ENCODE measurements around the gene VPS26C. TPM values are rescaled to one million over a fixed set of nuclear protein-coding genes. Genes with fewer than 3 reads are reported as not detected.

The VPS26C gene
- total RNA-seq, 1 experiment from 2014 or later, result 62.8 TPM

DNA sequence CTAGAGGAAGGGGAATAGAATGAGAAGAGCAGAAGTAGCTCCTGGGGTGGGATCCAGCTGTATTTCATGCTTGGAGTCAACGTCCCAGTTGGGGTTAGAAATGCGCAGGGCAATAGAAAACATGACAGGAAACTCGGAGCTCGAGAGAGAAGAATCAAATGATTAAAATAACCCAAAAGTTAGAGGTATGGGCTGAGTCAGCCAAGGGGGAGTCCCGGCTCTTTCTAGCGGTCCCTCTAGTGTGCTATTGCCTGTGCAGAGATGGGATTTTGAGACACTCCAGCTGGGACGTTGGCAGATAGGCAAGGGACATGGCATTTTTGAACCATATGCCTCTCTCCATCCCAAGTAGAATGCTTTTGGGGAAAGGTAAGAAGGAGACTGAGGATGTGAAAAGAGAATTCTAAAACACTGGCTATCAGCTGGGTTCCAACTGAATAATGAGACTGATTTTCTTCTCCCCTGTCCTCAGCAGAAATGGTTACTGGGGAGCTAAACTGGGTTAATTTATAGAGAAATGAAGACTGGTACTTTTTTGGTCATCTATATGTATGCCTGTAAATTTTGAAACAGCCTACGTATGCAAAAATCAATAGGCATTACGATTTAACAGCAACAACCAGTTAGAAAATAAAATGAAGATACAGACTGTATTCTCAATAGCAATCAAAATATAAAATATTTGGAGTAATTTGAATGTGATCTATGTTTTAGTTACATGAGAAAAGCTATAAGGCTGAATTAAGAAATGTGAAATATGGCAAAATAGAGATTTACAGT is 7.0 kb upstream of the VPS26C start:
- no peak for TF ChIP-seq ZNF121 (CRISPR knock-in tag; IDR thresholded peaks at IDR 0.05)
- peak overlapping the region; percentile 53 for H3K4me3 Mint-ChIP-seq
- POLR2A ChIA-PET, result no interaction called here
- CTCF ChIA-PET, result interaction anchor here (0.9 kb wide), 1 partner anchor 227 kb away, joined by 3 read pairs; no protein-coding TSS in a partner anchor
- DNase-seq (ENCODE audit: low spot score) (no peak), ATAC-seq (peak; percentile 31)
- H3K27me3 Mint-ChIP-seq (ENCODE audit: low read depth), result no peaks in the 10 kb centered on the region
- peaks cover 4% of the 10 kb centered on the region for H3K36me3 Mint-ChIP-seq
- H3K27ac Mint-ChIP-seq, result peak overlapping the region; percentile 95
- H3K4me1 Mint-ChIP-seq, result peaks cover 30% of the 10 kb centered on the region
- peaks cover 15% of the 10 kb centered on the region for H3K9me3 Mint-ChIP-seq

GRCh38 chr21:37273440-37273839 is 6.3 kb upstream of the VPS26C start:
- CTCF ChIA-PET, result interaction anchor here (0.6 to 0.9 kb wide), 3 partner anchors 159 to 336 kb away, joined by 3 read pairs; no protein-coding TSS in a partner anchor
- H3K27ac Mint-ChIP-seq, result peak overlapping the region; percentile 95
- H3K27me3 Mint-ChIP-seq (ENCODE audit: low read depth), result no peaks in the 10 kb centered on the region
- TF ChIP-seq STAT6 (CRISPR knock-in tag; conservative IDR thresholded peaks at IDR 0.05; ENCODE audit: low read depth), result no peak
- TF ChIP-seq ZNF219 (CRISPR knock-in tag; IDR thresholded peaks at IDR 0.05; ENCODE audit: borderline replicate concordance), result no peak
- TF ChIP-seq E2F1 (CRISPR knock-in tag; IDR thresholded peaks at IDR 0.05), result no peak
- TF ChIP-seq, protein P1, sequence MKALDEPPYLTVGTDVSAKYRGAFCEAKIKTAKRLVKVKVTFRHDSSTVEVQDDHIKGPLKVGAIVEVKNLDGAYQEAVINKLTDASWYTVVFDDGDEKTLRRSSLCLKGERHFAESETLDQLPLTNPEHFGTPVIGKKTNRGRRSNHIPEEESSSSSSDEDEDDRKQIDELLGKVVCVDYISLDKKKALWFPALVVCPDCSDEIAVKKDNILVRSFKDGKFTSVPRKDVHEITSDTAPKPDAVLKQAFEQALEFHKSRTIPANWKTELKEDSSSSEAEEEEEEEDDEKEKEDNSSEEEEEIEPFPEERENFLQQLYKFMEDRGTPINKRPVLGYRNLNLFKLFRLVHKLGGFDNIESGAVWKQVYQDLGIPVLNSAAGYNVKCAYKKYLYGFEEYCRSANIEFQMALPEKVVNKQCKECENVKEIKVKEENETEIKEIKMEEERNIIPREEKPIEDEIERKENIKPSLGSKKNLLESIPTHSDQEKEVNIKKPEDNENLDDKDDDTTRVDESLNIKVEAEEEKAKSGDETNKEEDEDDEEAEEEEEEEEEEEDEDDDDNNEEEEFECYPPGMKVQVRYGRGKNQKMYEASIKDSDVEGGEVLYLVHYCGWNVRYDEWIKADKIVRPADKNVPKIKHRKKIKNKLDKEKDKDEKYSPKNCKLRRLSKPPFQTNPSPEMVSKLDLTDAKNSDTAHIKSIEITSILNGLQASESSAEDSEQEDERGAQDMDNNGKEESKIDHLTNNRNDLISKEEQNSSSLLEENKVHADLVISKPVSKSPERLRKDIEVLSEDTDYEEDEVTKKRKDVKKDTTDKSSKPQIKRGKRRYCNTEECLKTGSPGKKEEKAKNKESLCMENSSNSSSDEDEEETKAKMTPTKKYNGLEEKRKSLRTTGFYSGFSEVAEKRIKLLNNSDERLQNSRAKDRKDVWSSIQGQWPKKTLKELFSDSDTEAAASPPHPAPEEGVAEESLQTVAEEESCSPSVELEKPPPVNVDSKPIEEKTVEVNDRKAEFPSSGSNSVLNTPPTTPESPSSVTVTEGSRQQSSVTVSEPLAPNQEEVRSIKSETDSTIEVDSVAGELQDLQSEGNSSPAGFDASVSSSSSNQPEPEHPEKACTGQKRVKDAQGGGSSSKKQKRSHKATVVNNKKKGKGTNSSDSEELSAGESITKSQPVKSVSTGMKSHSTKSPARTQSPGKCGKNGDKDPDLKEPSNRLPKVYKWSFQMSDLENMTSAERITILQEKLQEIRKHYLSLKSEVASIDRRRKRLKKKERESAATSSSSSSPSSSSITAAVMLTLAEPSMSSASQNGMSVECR (CRISPR knock-in tag; IDR thresholded peaks at IDR 0.05; ENCODE audit: borderline replicate concordance), result no peak
- TF ChIP-seq TCF7 (CRISPR knock-in tag; IDR thresholded peaks at IDR 0.05; ENCODE audit: low read depth), result no peak
- TF ChIP-seq PRDM15 (CRISPR knock-in tag; IDR thresholded peaks at IDR 0.05), result no peak
- TF ChIP-seq, protein P2, sequence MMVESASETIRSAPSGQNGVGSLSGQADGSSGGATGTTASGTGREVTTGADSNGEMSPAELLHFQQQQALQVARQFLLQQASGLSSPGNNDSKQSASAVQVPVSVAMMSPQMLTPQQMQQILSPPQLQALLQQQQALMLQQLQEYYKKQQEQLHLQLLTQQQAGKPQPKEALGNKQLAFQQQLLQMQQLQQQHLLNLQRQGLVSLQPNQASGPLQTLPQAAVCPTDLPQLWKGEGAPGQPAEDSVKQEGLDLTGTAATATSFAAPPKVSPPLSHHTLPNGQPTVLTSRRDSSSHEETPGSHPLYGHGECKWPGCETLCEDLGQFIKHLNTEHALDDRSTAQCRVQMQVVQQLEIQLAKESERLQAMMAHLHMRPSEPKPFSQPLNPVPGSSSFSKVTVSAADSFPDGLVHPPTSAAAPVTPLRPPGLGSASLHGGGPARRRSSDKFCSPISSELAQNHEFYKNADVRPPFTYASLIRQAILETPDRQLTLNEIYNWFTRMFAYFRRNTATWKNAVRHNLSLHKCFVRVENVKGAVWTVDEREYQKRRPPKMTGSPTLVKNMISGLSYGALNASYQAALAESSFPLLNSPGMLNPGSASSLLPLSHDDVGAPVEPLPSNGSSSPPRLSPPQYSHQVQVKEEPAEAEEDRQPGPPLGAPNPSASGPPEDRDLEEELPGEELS (CRISPR knock-in tag; IDR thresholded peaks at IDR 0.05), result no peak
- peak; percentile 61 for ATAC-seq
- H3K4me3 Mint-ChIP-seq, result peak overlapping the region; percentile 53
- POLR2A ChIA-PET, result no interaction called here
- peaks cover 15% of the 10 kb centered on the region for H3K9me3 Mint-ChIP-seq
- peaks cover 35% of the 10 kb centered on the region for H3K4me1 Mint-ChIP-seq
- no peak for DNase-seq (ENCODE audit: low spot score)
- peaks cover 4% of the 10 kb centered on the region for H3K36me3 Mint-ChIP-seq
